WTC11 (cell line): ENCODE measurements around the gene MT1M.

Experiments
- AFF4 ChIP-seq: sonication (generic); formaldehyde crosslinking; IDR thresholded peaks from 2 replicates; pipeline ENCODE4 v1.8.1; 2023; ENCODE audit warnings: mild to moderate bottlenecking, missing genetic modification reagents, borderline replicate concordance
- ATF1 ChIP-seq: sonication (generic); formaldehyde crosslinking; IDR thresholded peaks from 2 replicates; pipeline ENCODE4 v1.8.1; 2023; ENCODE audit warnings: mild to moderate bottlenecking, moderate library complexity, missing genetic modification reagents
- CTCF ChIP-seq: fragments of 200-600 bp; IDR thresholded peaks from 2 replicates; pipeline ENCODE4 v1.8.0; 2022; ENCODE audit warnings: antibody characterized with exemption
- EMX1 ChIP-seq: fragments of 250-450 bp; sonication (Bioruptor Pico); IDR thresholded peaks from 2 replicates; pipeline ENCODE4 v1.8.0; 2021; ENCODE audit warnings: mild to moderate bottlenecking
- FOXP1 ChIP-seq: sonication (generic); formaldehyde crosslinking; IDR thresholded peaks from 2 replicates; pipeline ENCODE4 v1.8.0; 2022; ENCODE audit warnings: missing genetic modification reagents, mild to moderate bottlenecking, moderate library complexity, borderline replicate concordance
- GABPB1 ChIP-seq: sonication (generic); formaldehyde crosslinking; IDR thresholded peaks from 2 replicates; pipeline ENCODE4 v1.8.1; 2023; ENCODE audit warnings: mild to moderate bottlenecking, missing genetic modification reagents
- HMGXB4 ChIP-seq: sonication (generic); formaldehyde crosslinking; IDR thresholded peaks from 2 replicates; pipeline ENCODE4 v1.8.1; 2023; ENCODE audit warnings: mild to moderate bottlenecking, moderate library complexity, missing genetic modification reagents
- KAT7 ChIP-seq: sonication (generic); formaldehyde crosslinking; IDR thresholded peaks from 2 replicates; pipeline ENCODE4 v1.8.1; 2023; ENCODE audit warnings: missing genetic modification reagents, mild to moderate bottlenecking, borderline replicate concordance
- NR3C1 ChIP-seq: sonication (generic); formaldehyde crosslinking; conservative IDR thresholded peaks from 2 replicates; pipeline ENCODE4 v1.8.1; 2023; ENCODE audit warnings: low read depth, mild to moderate bottlenecking, missing genetic modification reagents
- RELA ChIP-seq: sonication (generic); formaldehyde crosslinking; IDR thresholded peaks from 2 replicates; pipeline ENCODE4 v1.8.1; 2022; ENCODE audit warnings: missing genetic modification reagents, mild to moderate bottlenecking, borderline replicate concordance
- SMAD3 ChIP-seq: sonication (generic); formaldehyde crosslinking; IDR thresholded peaks from 2 replicates; pipeline ENCODE4 v1.8.0; 2022; ENCODE audit warnings: missing genetic modification reagents, mild to moderate bottlenecking, borderline replicate concordance
- STAT6 ChIP-seq: sonication (generic); formaldehyde crosslinking; conservative IDR thresholded peaks from 2 replicates; pipeline ENCODE4 v1.8.1; 2023; ENCODE audit warnings: mild to moderate bottlenecking, low read depth, missing genetic modification reagents, moderate library complexity

GRCh38 chr16:56593573-56594291, 38.7 kb upstream of the MT1M start:
- no peak for TF ChIP-seq GABPB1 (CRISPR knock-in tag)
- TF ChIP-seq CTCF: no peak
- TF ChIP-seq SMAD3 (CRISPR knock-in tag): no peak
- no peak for TF ChIP-seq KAT7 (CRISPR knock-in tag)
- TF ChIP-seq RELA (CRISPR knock-in tag): no peak
- no peak for TF ChIP-seq ATF1 (CRISPR knock-in tag)
- TF ChIP-seq FOXP1: no peak
- no peak for TF ChIP-seq HMGXB4 (CRISPR knock-in tag)
- no peak for TF ChIP-seq NR3C1 (CRISPR knock-in tag)
- TF ChIP-seq STAT6 (CRISPR knock-in tag): no peak
- no peak for TF ChIP-seq AFF4 (CRISPR knock-in tag)
- no peak for TF ChIP-seq EMX1
